Rectal smooth muscle tissue (tissue), 1 donor: ENCODE results near the gene ZNF26.
"Not testable (repeated sequence)": the region's sequence is repeated elsewhere in the genome, so short reads cannot be mapped to it uniquely, and the experiment has no call there.

ENCODE experiments used
- H3K27ac ChIP-seq: one replicate; pipeline ENCODE4 v1.7.0; 2013; ENCODE audit warnings: low read depth, low read length, inconsistent platforms
- H3K27me3 ChIP-seq: one replicate; pipeline ENCODE4 v1.7.0; 2013; ENCODE audit warnings: low read length; ENCODE audit not compliant: control insufficient read depth, insufficient read depth
- H3K36me3 ChIP-seq: one replicate; pipeline ENCODE4 v1.7.0; 2013; ENCODE audit warnings: low read length; ENCODE audit not compliant: control insufficient read depth, insufficient read depth
- H3K4me1 ChIP-seq: one replicate; pipeline ENCODE4 v1.7.0; 2013; ENCODE audit warnings: low read length; ENCODE audit not compliant: control insufficient read depth, insufficient read depth
- H3K4me3 ChIP-seq: one replicate; pipeline ENCODE4 v1.7.0; 2013; ENCODE audit warnings: low read length
- H3K9ac ChIP-seq: one replicate; pipeline ENCODE4 v1.7.0; 2013; ENCODE audit warnings: low read length

ZNF26 gene

GRCh38 chr12:132949936-132950837 lies 36.0 kb upstream of the ZNF26 start:
- H3K36me3 ChIP-seq = peaks cover 23% of the 10 kb centered on the region
- no peak overlapping the region for H3K9ac ChIP-seq
- H3K27ac ChIP-seq = no peak overlapping the region
- H3K4me3 ChIP-seq = no peak overlapping the region
- H3K4me1 ChIP-seq = peaks cover 3% of the 10 kb centered on the region
- no peaks in the 10 kb centered on the region for H3K27me3 ChIP-seq

DNA sequence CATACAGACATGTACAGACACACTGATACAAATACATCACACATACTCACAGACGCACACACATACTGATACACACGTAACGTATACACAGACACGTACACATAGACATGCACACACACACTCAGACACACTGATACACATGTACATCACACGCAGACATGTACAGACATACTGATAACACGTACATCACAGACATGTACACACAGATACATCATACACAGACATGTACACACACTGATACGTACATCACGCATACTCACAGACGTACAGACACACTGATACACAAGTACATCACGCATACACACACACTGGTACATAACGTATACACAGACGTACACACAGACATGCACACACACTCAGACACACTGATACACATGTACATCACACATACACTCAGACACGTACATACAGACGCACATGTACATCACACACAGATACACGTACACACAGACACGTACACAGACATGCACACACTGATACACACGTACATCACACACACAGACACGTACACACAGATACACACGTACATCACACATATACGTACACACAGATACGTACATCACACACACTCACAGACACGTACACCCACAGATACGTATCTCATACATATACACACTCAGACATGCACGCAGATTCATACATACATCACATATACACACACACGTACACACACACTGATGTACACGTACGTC lies 35.2 kb upstream of the ZNF26 start:
- H3K4me1 ChIP-seq = peaks cover 3% of the 10 kb centered on the region
- H3K36me3 ChIP-seq = peaks cover 17% of the 10 kb centered on the region
- H3K27ac ChIP-seq = no peak overlapping the region
- peak overlapping the region; percentile 3 for H3K4me3 ChIP-seq
- no peaks in the 10 kb centered on the region for H3K27me3 ChIP-seq
- no peak overlapping the region for H3K9ac ChIP-seq

- Histone ChIP-seq H3K4me1 (peaks cover 3% of the 10 kb centered on the region), H3K9ac (no peak overlapping the region), H3K36me3 (peaks cover 14% of the 10 kb centered on the region), H3K27ac (no peak overlapping the region), H3K27me3 (no peaks in the 10 kb centered on the region), H3K4me3 (no peak overlapping the region)
These were observed 34.5 kb upstream of the ZNF26 start for GRCh38 chr12:132951649-132952048.

DNA sequence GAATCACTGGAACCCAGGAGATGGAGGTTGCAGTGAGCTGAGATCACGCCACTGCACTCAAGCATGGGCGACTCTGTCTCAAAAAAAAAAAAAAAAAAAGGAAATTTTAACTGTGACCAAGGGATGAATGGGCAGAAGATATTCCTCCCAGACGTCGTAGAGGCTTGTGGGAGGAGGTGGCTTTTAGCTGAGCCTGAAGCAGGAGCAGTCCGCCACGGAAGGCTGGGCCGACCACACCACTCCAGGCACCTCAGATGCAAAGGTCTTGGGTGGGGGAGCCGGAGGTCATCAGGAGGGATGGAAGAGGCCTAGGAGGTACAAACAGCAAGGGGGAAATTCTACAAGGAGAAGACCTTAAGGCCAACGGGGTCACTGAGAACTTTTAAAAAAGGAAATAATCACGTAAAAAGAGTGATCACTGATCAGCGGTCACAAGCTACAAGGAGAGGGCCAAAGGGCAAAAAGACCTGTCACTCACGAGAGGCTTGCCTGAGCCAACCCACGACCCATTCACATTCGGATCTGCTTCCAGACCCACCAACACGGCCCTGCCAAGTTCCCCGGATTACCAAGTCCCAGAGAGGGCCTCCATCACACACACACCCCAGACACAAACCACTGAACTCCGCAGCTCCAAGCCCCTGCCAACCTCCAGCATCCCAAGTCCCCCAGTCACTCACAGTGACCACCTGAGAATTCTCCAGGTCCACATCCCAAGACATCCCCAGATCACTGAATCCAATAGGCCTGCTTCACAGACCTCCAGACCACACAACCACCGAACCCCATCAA lies 33.6 kb upstream of the ZNF26 start:
- no peak overlapping the region for H3K27ac ChIP-seq
- no peak overlapping the region for H3K9ac ChIP-seq
- peaks cover 14% of the 10 kb centered on the region for H3K36me3 ChIP-seq

DNA sequence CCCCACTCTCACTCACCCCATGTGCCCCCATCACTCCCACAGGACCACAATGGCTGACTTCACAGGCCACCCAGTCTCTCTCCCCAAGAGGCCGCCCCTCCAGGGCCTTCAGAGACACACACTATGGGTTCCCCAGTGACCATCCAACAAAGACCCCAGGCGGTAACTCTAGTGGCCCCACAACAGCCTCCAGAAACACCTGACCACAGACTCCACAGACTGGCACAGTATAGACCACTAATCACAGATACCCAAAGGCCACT lies 33.1 kb upstream of the ZNF26 start:
- Histone ChIP-seq H3K36me3 (peaks cover 12% of the 10 kb centered on the region), H3K27ac (no peak overlapping the region), H3K4me1 (peaks cover 3% of the 10 kb centered on the region), H3K27me3 (no peaks in the 10 kb centered on the region), H3K9ac (no peak overlapping the region), H3K4me3 (no peak overlapping the region)

More for the DNA sequence above, 33.6 kb upstream of the ZNF26 start:
- Histone ChIP-seq H3K27me3 (no peaks in the 10 kb centered on the region), H3K4me1 (peaks cover 3% of the 10 kb centered on the region), H3K4me3 (no peak overlapping the region)

DNA sequence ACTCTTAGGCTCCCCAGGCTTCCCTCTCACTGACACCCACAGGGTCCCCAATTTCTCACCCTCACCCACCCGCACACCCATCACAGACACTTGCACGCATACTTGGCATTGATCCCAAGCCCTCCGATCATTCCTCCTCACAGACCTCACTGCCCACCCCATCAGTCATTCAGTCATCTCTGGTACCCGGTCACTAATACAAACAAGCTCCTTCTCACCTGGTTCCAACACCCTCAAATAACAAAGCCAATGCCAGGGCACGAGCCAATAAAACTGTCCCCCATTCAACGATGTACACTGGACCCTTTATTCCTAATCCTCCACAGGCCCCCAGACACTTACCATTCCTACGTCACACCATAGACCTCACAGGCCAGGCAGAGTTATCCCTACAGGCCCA lies 32.4 kb upstream of the ZNF26 start:
- Histone ChIP-seq H3K36me3 (peaks cover 6% of the 10 kb centered on the region), H3K27me3 (no peaks in the 10 kb centered on the region), H3K4me1 (peaks cover 3% of the 10 kb centered on the region), H3K27ac (no peak overlapping the region), H3K4me3 (no peak overlapping the region), H3K9ac (no peak overlapping the region)

DNA sequence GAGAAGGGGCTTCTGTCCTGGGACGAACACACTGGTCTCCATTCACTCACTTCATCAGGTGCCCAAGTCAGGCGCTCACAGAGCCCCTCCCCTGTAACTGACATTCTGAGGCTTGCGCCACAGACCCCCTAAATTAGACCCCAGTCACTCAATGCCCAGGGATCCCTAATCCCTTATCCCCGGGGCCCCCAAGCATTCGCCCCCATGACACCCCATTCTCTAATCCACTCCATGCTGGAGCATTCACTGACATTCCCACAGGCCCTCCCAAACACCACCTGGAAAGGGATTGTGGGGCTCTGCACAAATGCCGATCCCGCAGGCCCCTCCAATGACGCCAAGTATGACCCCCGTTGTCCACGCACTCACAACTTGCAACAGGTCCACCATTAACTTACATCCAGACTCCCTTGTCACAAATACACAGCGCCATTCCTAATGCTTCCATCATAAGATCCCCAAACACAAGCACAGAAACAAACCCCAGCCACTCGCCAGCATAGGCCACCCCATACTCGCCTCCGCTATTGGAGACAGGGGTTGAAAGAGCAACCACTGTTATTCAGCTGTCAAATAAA lies 31.6 kb upstream of the ZNF26 start:
- Histone ChIP-seq H3K27ac (no peak overlapping the region), H3K36me3 (peaks cover 4% of the 10 kb centered on the region), H3K4me3 (peak overlapping the region; percentile 69), H3K9ac (no peak overlapping the region), H3K27me3 (no peaks in the 10 kb centered on the region), H3K4me1 (peaks cover 3% of the 10 kb centered on the region)

DNA sequence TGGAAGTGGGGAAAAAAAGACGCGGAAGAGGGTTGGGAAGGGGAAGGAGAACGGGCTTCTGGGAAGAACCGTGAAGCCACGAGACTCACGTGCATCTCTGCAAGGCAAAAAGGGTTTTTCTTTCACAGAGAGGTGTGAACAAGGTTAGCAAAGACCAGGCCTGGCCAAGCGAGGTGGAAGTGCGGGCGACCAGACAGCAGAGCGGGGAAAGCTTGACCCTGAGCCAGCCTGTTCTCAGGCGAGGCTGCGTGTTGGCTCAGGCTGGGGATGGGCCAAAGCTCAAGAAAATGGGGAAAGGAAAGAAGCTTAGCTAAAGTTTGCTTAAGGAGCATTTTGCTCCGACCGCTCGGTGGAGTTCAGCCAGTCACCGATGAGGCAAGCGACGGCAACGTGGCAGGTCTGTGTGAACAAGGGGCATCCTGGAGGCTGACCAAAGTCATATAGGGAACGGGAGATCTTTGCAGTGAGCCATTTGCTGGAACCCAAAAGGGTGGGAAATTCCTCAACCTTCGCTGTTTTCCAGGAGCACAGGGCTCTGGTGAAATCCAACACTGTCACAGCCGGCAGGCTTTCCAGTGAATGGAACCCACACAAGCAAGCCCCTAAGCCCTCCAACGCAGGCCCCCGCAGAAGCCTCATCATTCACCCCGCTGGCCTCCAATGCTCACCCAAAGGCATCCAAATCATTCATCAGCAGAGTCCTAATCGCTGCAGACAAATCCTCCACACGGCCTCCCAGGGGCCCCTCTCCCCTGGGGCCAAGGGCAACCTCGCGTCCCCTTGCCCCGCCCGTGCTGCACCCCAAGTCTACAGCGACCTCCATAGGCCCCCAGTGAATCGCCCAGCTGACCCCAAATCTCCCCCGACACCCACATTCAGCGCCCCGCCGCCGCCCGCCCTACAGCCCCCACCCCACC lies 30.8 kb upstream of the ZNF26 start:
- Histone ChIP-seq H3K36me3 (peaks cover 2% of the 10 kb centered on the region), H3K27me3 (no peaks in the 10 kb centered on the region)

DNA sequence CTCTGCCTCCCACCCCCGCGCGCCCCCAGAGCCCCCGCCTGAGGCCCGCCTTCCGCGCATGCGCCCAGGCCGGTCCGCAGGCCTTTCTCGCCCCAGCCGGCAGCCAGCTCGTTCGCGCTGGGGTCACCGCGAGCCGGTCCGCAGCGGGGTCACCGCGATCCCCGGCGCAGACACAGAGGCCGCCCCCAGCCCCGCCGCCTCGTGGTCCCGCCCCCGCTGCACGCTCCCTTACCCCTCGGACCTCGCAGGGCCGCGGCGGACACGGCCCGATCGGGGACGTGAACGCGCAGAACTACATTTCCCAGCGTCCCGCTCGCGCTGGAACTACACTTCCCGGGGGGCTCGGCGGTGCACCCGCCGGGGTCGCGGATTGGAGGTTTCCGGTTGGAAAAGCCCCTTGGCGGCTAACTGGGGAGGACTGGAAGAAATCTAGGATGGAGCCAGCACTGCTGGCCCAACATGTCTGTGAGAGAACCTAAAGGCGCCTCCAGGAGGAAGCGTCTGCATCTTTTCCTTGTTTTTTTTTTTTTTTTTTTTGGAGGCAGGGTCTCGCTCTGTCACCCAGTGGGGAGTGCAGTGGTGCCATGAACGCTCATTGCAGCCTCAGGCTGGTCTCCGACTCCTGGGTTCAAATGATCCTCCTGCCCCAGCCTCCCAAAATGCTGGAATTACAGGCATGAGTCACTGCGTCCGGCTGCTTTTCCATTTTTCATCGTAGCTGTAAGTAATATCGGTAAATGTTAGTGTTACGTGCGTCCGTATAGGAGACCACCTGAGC lies 30.0 kb upstream of the ZNF26 start, which contains the start of gene ZNF605:
Gene ZNF605, minus strand, starts transcription at position 296 of the 778 bp plus-strand sequence. CDS start 10,671 bp downstream, outside the sequence.
- Histone ChIP-seq H3K4me1 (peaks cover 3% of the 10 kb centered on the region), H3K9ac (peak within 1 kb of the TSS; percentile 80), H3K36me3 (no peaks in the 10 kb centered on the region), H3K27me3 (no peaks in the 10 kb centered on the region), H3K27ac (peak within 1 kb of the TSS; percentile 92), H3K4me3 (peak within 1 kb of the TSS; percentile 98)

More for the DNA sequence above, 30.8 kb upstream of the ZNF26 start:
- peak overlapping the region; percentile 3 for H3K9ac ChIP-seq
- peaks cover 3% of the 10 kb centered on the region for H3K4me1 ChIP-seq
- H3K4me3 ChIP-seq = peak overlapping the region; percentile 69
- H3K27ac ChIP-seq = peak overlapping the region; percentile 92

GRCh38 chr12:132961790-132962189 lies 24.4 kb upstream of the ZNF26 start:
- not testable (repeated sequence) for H3K9ac ChIP-seq, H3K4me3 ChIP-seq, H3K36me3 ChIP-seq, H3K27me3 ChIP-seq, H3K4me1 ChIP-seq, H3K27ac ChIP-seq

GRCh38 chr12:132963947-132964346 lies 22.2 kb upstream of the ZNF26 start:
- H3K27me3 ChIP-seq, H3K4me1 ChIP-seq, H3K36me3 ChIP-seq, H3K27ac ChIP-seq, H3K9ac ChIP-seq, H3K4me3 ChIP-seq: not testable (repeated sequence)
